GM21737 (cell line): ENCODE measurements around the gene EWSR1.
"Not testable (repeated sequence)": the region's sequence is repeated elsewhere in the genome, so short reads cannot be mapped to it uniquely, and the experiment has no call there.

Experiments used
- ATAC-seq: cut with Tn5 transposase; IDR thresholded peaks from one replicate; pipeline ENCODE4 v1.9.1; 2021; ENCODE audit warnings: mild to moderate bottlenecking, moderate library complexity; ENCODE audit not compliant: unreplicated experiment

EWSR1 gene

GRCh38 chr22:29334696-29335344 lies 66.8 kb downstream of the EWSR1 start:
- no peak for ATAC-seq

GRCh38 chr22:29335656-29336055 lies 67.6 kb downstream of the EWSR1 start:
- ATAC-seq = no peak

- ATAC-seq = no peak
Observed at GRCh38 chr22:29336751-29337490, 68.9 kb downstream of the EWSR1 start.

- ATAC-seq = no peak
Observed at GRCh38 chr22:29337631-29338284, 69.7 kb downstream of the EWSR1 start.

GRCh38 chr22:29338398-29338797 lies 70.3 kb downstream of the EWSR1 start:
- ATAC-seq = no peak

- no peak for ATAC-seq
Observed at GRCh38 chr22:29339381-29340235, 71.5 kb downstream of the EWSR1 start.

- ATAC-seq = no peak
Observed at GRCh38 chr22:29340566-29340965, 72.5 kb downstream of the EWSR1 start.

- ATAC-seq = no peak
Observed at GRCh38 chr22:29341056-29341848, 73.2 kb downstream of the EWSR1 start.

GRCh38 chr22:29341849-29342127 lies 73.7 kb downstream of the EWSR1 start:
- no peak for ATAC-seq

GRCh38 chr22:29342177-29342576 lies 74.1 kb downstream of the EWSR1 start:
- no peak for ATAC-seq

- ATAC-seq = no peak
Observed at GRCh38 chr22:29342577-29343312, 74.7 kb downstream of the EWSR1 start.

- no peak for ATAC-seq
Observed at GRCh38 chr22:29343313-29343805, 75.3 kb downstream of the EWSR1 start.

- no peak for ATAC-seq
Observed at GRCh38 chr22:29344137-29344536, 76.1 kb downstream of the EWSR1 start.

- ATAC-seq = not testable (repeated sequence)
Observed at GRCh38 chr22:29344889-29345288, 76.8 kb downstream of the EWSR1 start.

- no peak for ATAC-seq
Observed at GRCh38 chr22:29345932-29346331, 77.9 kb downstream of the EWSR1 start.

- ATAC-seq = no peak
Observed at GRCh38 chr22:29346659-29347058, 78.6 kb downstream of the EWSR1 start.

GRCh38 chr22:29348041-29348440 lies 80.0 kb downstream of the EWSR1 start:
- no peak for ATAC-seq

GRCh38 chr22:29348956-29349355 lies 80.9 kb downstream of the EWSR1 start:
- no peak for ATAC-seq
